GM19397 (cell line): Measurements from ENCODE around the gene TAF4.
"Not testable (repeated sequence)": the region's sequence is repeated elsewhere in the genome, so short reads cannot be mapped to it uniquely, and the experiment has no call there.

Experiments used
- ATAC-seq: cut with Tn5 transposase; IDR thresholded peaks from one replicate; pipeline ENCODE4 v1.9.1; 2021; ENCODE audit warnings: mild to moderate bottlenecking, moderate library complexity; ENCODE audit not compliant: unreplicated experiment

The TAF4 gene, protein sequence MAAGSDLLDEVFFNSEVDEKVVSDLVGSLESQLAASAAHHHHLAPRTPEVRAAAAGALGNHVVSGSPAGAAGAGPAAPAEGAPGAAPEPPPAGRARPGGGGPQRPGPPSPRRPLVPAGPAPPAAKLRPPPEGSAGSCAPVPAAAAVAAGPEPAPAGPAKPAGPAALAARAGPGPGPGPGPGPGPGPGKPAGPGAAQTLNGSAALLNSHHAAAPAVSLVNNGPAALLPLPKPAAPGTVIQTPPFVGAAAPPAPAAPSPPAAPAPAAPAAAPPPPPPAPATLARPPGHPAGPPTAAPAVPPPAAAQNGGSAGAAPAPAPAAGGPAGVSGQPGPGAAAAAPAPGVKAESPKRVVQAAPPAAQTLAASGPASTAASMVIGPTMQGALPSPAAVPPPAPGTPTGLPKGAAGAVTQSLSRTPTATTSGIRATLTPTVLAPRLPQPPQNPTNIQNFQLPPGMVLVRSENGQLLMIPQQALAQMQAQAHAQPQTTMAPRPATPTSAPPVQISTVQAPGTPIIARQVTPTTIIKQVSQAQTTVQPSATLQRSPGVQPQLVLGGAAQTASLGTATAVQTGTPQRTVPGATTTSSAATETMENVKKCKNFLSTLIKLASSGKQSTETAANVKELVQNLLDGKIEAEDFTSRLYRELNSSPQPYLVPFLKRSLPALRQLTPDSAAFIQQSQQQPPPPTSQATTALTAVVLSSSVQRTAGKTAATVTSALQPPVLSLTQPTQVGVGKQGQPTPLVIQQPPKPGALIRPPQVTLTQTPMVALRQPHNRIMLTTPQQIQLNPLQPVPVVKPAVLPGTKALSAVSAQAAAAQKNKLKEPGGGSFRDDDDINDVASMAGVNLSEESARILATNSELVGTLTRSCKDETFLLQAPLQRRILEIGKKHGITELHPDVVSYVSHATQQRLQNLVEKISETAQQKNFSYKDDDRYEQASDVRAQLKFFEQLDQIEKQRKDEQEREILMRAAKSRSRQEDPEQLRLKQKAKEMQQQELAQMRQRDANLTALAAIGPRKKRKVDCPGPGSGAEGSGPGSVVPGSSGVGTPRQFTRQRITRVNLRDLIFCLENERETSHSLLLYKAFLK

DNA sequence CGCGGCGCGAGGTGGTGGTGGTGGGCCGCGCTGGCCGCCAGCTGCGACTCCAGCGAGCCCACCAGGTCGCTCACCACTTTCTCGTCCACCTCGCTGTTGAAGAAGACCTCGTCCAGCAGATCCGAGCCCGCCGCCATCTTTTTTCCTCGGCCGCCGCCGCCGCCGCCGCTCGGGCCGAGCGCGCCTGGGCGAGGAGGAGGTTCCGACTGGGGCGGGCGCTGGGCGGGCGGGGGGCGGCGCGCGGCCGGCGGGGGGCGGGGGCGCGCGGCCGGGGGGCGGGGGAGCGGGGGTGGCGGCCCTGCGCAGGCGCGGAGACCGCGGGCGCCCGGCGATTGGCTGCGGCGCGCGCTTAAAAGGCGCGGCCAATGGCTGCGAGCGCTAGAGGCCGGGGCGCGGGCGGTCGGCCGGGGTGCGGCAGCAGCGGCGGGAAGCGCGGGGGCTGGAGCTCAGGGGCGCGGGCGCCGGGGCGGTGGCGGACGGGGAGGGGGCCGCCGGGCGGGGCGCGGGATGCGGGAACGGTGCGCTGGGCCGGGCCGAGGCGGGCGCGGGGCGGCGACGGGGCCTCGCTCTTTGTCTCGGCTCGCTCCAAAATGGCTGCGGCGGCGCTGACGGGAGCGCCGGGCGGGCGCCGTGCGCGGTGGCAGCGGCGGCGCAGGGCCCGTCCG, at the start of gene TAF4:
TSS of gene TAF4 (minus strand) at position 208 of the 665 bp plus-strand sequence. CDS start at position 137, 71 bp downstream.
- ATAC-seq: peak; percentile 80

DNA sequence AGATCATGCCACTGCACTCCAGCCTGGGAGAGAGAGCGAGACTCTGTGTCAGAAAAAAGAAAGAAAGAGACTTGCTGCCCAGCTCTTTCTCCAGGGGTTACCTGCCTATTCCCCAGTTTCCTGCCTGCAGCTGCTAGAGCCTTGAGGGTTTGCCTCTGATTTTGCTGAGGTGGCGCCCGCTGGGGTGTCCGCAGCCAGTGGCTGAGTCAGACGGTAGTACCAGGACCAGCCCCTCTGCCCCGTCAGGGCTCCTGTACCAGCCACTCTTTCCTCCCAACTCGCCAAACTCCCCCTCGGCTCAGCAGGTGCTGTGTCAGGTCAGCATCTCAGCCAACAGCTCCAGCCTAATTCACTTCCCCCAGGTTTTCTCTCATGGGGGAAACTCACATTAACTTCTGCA, 49.2 kb upstream of the TAF4 start:
- ATAC-seq: no peak

DNA sequence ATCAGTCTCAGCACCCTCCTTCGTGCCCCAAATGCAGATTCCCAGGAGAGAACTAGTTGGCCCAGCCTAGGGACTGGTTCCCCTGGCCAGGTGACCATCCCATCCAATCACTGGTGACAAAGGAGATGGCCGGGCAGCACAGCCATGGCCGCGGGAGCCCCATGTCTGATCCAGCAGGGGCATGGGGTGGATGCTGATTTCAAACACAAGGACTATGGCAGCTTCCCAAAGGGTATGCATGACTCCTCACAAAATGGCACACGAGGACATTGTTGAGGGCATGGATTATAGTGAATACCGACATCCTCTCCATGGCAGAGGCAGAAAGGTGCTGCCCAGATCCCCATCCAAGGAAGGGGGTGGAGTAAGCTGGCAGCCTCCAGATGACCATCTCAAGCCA, 46.7 kb upstream of the TAF4 start:
- ATAC-seq: no peak

DNA sequence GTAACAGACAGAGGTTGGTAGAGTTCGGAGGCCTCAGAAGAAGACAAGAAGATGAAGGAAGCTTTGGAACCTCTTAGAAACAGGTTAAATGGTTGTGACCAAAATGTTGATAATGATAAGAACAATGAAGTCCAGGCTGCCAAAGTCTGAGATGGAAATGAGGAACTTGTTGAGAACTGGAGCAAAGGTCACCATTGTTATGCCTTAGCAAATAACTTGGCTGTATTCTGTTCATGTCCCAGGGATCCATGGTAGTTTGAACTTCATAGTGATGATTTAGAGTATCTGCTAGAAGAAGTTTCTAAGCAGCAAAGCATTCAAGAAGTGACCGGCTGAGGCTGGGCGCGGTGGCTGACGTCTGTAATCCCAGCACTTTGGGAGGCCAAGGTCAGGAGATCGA, 45.5 kb upstream of the TAF4 start:
- no peak for ATAC-seq

DNA sequence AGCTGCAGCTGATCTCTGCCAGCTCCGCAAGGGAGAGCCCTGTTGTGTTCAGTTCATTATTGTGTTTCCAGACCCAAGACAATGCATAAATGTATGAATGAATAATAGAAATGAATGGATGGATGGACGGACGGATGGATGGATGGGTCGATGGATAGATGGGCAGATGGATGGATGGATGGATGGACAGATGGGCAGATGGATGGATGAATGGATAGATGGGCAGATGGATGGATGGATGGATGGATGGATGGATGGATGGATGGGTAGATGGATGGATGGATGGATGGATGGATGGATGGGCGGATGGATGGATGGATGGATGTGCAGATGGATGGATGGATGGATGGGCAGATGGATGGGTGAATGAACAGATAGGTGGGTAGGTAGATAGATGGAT, 39.9 kb upstream of the TAF4 start:
- no peak for ATAC-seq

DNA sequence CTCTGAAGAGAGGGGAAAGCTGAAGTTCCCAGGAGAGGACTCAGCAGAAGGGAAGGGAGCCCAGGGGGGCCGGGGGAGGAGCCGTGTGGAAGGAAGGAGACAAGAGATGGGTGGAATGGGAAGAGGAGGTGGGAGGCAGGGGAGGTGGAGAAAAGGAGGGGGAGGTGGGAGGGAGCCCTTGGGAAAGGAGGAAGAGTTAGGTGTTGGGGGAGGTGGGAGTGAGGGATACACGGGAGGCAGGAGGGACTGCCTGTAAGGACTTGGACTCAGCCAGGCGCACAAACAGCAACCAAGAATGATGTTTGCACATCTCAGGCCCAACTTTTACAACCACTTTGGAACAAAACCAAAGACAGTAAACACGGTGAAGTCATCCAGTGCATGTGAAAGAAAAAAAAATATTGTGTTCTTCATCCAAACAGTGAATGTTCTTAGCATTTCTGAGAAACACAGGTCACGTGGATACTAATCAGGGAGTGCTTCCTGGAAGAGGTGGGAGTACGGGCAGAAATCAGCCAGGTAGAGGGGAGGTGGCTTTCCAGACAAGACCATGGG, 39.2 kb upstream of the TAF4 start:
- ATAC-seq: no peak

DNA sequence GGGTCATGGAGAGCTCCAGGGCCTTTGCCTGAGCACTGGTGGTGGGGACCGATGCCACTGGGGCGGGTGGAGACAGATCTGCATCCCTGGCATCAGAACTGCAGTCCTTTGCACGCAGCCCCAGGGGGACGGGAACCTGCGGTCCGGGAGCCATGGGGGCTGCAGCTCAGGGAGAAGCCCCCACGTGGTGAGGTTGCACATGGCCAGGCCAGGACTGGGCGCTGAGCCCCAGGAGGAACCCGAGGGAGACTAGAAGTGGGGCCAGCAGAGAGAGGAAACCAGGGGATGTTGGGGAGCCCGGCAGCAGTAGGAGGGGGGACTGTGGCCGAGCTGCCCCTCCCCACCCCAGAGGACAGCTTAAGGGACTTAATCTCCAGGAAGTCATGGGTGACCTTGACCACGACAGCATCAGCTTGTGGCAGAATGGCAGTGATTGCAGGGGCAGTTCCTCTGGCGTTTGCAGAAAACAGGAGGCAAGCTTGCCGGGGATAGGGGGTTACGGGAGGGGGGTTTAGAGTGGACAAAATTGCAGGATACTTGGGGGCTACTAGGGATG, 38.6 kb upstream of the TAF4 start:
- ATAC-seq: no peak

DNA sequence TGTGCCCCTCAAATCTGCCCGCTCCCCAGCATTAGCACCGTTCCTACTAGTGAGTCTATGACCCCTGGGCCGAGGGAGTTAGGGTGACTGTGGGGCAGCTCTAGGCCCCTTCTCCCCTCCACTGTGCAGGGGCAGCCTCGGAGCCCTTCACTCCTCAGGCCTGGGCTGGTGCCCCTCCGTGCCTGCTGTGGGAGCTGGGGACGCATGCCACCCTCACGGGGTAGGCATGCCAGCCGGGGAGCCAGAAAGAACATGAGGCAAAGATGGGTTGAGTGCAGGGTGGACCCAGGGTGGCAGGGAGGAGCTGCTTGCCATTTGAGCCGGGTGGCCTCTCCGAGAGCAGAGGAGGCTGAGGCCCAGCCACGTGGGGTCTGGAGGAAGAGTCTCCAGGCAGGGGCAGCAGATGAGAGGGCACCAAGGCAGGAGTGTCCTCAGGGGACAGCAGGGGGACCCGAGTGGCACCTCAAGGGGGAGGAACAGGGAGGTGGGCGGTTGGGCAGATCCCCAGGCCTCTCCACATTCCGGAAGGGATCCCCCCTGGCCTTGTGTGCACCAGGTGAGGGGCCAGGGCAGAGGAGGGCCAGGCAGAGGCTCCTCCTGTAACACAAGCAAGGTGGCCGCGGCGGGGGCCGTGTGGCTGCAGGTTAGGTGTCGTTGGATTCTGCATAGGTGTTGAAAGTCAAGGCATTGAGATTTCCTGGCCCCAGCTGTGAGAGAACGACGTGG, 38.0 kb upstream of the TAF4 start:
- ATAC-seq: no peak

DNA sequence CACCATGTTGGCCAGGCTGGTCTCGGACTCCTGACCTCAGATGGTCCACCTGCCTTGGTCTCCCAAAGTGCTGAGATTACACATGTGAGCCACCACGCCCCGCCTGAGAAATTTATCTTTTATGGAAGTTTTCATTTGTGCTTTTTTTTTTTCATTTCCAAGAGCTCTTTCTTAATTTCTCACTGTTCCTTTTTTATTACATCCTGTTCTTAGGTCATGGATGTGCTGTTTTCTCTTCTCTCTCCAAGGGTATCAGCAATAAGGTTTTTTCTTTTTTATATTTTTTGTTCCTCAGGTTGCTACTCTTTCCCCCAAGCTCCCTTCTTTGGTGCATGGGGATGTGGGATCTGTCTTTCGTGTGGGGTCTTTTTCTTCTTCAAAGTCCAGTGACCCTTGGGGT, 35.4 kb upstream of the TAF4 start:
- no peak for ATAC-seq

DNA sequence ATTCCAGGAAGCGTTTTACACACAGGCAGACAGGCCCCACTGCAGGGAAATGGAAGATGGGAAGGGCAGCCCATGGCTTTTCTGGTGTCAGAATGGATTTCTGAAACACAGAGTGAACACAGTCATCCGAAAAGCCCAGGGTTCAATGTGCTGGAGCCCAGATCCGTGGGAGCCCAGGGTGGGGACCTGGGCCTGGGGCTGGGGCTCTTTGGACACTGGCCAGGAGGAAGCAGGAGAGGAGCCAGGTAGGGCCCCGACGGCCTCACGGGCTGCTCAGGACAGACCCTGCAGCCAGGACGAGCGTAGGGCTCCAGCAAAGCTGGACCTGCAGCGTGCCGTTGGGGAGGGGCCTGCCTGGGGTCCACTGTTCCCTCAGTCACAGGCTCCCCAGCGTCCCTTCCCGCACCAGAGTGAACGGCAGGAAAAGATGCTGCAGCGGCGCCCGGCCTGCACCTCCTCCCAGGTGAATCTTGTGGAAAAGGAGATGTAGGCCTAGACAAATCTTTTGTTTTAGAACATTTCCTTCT, 32.3 kb upstream of the TAF4 start:
- ATAC-seq: no peak

DNA sequence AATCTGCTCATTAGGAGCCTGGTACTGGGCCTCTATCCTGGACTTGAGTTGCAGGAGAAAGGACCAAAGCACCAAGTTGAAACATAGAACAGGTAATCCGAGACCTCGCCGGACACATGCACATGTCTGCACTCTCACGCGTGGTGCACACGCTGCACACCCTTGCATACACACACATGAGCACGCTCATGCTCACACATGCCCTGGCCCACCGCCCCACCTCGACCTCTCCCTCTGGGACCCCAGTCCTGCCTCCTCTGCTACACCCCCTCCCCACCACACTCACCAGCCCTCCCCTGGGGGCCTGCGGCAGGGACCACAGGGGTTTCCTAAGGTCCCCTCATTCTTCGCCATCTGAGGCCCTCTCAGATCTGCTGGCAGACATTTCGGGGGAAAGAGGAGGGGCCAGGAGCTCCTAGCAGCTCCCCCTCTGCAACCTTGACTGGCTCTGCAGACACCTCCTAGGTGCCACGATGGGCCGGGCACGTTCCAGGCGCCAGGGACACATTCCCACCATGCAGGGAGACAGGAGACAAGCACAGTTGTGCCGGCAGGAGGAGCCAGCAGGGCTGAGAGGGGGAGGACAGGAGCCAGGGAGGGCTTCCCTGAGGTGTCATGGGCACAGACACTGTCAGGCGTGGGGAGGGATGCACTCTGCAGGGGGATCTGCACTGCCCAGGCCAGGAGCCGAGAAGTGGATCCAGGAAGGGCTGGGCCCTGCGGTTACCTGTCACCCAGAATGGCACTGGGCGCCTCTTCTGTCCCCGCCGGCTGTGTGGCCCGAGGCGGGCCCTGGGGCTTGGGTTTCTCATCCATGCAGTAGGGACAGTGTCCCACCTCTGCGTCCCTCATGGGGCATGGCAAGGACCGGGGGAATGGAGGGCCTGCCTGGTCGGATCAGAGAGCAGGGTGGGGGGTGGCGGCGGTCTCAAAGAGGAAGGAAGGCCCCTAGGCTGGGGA, 31.0 kb upstream of the TAF4 start:
- no peak for ATAC-seq

DNA sequence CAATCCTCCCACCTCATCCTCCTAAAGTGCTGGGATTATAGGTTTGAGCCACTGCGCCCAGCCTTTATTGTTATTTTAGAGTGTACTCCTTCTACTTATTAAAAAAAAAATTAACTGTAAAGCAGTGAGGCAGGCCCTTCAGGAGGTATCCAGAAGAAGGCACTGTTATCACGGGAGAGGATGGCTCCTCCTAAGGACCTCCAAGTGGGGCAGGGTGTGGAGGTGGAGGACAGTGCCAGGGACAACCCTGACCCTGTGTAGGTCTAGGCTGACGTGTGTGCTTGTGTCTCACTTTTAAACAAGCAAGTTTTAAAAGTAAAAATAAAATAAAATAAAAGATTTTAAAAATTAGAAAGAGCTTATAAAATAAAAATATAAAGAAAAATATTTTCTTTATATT, 23.7 kb upstream of the TAF4 start:
- no peak for ATAC-seq

DNA sequence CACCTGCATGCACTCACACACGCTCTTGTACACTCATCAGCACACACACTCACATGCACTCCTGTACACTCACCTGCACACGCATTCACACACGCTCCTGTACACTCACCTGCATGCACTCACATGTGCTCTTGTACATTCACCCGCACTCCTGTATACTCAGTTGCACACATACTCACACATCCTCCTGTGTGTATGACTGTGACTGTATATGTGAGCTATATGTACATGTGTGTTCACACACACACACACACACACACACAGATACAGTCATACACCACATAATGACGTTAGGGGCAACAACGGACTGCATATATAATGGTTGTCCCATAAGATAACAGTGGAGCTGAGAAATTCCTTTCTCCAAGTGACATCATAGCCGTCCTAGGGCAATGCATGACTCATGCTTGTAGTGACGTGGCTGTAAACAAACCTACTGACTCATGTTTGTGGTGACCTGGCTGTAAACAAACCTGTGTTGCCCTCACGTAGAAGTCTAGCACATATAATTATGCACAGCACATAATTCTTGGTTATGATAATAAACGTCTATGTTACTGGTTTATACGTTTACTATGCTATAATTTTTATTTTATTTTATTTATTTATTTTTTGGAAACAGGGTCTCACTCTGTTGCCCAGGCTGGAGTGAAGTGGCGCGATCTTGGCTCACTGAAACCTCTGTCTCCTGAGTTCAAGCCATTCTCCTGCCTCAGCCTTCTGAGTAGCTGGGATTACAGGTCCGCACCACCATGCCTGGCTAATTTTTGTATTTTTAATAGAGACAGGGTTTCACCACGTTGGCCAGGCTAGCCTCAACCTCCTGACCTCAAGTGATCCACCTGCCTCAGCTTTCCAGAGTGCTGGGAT, 22.8 kb upstream of the TAF4 start:
- ATAC-seq: no peak

DNA sequence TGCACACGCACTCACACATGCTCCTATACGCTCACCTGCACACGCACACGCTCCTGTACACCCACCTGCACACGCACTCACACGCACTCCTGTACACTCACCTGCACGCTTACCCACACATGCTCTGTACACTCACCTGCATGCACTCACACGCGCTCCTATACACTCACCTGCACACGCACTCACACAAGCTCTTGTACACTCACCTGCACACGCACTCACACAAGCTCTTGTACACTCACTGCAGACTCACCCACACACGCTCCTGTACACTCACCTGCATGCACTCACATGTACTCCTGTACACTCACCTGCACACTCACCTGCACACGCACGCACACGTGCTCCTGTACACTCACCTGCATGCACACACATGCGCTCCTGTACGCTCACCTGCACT, 22.0 kb upstream of the TAF4 start:
- no peak for ATAC-seq

DNA sequence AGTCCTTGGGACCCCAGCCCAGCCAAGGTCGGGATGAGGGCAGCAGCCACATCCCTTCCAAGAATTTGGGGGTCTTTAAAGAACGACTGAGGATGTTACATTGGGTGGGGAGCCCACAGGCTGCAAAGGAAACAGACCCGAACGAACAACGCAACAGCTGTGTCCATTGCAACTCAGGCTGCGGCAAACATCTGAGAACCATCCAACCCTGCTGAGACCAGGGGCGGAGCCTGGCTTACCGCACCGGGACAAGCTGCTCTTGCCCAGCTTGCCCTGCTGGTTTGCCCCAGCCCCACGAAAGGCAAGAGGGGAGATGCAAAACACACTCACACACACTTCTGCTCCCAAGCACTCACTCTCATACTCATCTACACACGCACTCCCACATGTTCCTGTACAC, 21.5 kb upstream of the TAF4 start:
- no peak for ATAC-seq

DNA sequence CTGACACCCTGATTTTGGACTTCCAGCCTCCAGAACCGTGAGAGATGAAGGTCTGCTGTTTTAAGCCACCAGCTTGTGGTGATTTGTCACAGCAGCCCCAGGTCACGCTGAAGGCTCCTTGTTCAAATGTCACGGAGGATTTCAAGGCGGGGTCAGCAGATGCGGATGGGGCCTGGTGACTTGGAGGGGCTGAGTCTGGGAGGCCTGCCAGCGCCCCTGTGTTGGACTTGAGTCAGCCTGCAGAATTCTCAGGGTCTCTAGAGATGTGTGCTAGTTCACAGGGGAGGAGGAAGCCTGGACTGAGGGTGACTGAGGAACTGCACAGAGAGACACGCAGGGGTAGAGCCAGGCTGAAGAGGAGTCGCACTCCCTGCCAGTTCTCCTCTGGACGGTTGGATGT, 19.5 kb upstream of the TAF4 start:
- ATAC-seq: no peak

DNA sequence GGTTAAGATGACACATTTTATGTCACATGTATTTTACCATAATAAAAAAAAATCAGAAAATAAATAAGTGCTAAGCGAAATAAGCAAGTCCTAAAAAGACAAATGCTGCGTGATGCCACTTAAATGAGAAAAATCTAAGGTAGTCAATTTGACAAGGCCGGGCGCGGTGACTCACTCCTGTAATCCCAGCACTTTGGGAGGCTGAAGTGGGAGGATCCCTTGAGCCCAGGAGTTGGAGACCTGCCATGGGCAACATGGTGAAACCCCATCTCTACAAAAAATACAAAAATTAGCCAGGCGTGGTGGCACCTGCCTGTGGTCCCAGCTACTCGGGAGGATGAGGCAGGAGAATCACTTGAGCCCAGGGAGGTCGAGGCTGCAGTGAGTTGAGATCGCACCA, 18.5 kb upstream of the TAF4 start:
- ATAC-seq: not testable (repeated sequence)

DNA sequence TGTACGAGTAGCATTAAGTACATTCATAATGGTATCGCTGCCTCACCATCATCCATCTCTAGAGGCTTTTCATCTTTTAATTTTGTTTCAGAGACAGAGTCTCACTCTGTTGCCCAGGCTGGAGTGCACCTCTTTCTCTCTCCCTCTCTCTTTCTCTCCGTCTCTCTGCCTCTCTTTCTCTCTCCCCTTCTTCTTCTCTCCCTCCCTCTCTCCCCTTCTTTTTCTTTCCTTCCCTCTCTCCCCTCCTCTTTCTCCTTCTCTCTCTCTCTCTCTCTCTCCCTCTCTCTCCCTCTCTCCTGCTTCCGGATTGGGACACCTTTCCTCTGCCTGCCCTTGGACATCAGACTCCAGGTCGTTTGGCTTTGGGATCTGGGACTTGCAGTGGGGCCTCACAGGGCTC, 17.6 kb upstream of the TAF4 start:
- no peak for ATAC-seq
